GM21447 (cell line): Measurements from ENCODE around the gene OTP.

ENCODE experiments used
- ATAC-seq: cut with Tn5 transposase; IDR thresholded peaks from one replicate; pipeline ENCODE4 v1.9.1; 2021; ENCODE audit not compliant: unreplicated experiment

OTP gene

DNA sequence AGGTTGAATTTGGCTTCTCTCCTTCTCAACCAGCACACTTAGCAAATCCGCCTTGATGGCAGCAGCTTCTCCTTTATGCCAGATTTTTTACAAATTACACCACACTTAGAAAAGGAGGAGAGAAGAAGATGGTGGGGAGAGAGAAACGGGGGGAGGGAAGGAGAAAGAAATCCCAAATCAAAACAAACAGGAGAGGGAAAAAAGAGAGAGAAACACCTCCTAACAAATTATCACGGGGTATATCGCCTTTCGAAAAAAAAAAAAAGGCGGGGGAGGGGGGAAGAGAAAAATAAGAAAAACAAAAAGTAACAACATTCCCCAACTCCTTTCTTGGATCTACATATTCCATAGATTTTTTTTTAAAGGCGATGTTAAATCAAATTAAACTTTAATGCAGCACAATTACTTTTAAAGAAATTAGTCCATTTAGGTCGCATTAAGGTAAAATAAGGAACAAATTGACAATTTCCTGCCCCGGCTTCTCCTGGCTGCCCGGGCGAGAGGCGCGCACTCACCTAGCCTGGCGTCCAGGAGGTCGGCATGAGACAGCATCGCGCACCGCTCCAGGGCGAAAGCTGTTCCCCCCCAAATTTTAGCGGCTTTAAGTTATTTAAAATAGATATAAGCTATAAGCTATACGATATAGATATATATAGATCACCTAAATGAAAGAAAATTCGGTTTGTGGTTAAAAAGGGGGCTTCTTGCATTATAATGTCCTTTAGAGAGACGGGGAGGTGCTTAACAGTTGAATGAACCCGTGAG lies at the start of gene OTP:
Gene OTP (minus strand): TSS at position 716 of the 765 bp plus-strand sequence. CDS start 164 bp downstream, at position 552.
- ATAC-seq: no peak

DNA sequence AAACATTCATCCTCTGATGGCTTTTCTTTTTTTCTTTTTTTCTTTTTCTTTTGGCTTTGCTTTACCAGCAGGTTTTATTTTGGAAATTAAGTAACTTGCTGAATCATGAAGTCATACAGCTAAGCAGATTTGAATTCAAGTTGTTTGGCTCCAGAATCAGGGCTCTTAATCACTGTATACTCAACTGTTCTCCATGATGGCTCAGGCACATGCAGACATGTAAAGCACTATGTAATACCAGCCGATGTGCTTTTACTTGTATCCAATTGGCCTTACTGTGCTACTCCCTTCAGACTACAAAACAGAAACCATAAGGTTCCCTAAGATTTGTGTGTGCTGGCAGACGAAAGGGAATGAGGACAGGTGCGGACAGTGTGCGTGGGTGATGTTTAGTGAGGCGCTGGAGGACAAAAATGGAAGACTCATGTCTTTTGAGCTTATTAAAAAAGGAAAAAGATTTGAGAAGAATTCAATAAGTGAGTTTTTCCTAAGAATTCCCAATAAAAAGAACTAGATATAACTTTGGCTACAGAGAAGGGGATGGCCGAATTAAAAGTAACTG lies 44.7 kb upstream of the OTP start:
- no peak for ATAC-seq

DNA sequence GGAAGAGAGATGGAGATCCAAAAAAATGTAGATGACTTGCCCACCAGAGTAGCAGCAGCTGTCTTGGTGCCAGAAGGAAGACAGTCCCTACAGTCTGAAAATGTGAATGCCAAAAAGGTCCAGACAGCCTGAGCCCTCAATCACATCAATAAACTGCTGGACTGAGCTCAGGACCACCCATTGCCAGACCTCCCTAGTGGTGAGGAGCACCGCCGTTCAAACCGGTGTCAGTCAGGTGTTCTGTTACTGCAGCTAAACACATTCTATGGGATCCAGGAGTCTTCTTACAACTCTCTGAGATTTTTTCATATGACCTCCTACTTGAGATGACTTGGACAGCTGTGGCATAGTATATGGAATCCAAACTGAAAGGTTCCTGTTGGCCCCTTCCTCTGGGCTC lies 32.0 kb upstream of the OTP start:
- no peak for ATAC-seq

DNA sequence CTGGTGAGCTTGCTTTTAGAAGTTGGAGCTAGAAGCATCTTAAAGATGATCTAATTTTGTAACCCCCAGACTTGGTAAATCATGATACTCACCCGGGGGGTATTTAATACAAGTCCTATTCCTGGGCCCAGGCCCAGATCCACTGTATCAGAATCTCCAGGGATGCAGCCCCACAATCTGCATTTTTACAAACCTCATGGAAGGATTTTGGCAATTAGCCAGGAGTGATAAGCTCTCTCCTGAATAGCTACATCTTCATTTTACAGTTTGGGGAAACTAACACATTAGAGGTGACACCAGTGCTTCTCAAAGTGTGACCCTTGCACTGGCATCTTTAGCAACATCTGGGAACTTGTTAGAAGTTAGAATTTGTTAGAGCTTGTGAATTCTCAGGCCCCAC lies 31.2 kb upstream of the OTP start:
- ATAC-seq: no peak

DNA sequence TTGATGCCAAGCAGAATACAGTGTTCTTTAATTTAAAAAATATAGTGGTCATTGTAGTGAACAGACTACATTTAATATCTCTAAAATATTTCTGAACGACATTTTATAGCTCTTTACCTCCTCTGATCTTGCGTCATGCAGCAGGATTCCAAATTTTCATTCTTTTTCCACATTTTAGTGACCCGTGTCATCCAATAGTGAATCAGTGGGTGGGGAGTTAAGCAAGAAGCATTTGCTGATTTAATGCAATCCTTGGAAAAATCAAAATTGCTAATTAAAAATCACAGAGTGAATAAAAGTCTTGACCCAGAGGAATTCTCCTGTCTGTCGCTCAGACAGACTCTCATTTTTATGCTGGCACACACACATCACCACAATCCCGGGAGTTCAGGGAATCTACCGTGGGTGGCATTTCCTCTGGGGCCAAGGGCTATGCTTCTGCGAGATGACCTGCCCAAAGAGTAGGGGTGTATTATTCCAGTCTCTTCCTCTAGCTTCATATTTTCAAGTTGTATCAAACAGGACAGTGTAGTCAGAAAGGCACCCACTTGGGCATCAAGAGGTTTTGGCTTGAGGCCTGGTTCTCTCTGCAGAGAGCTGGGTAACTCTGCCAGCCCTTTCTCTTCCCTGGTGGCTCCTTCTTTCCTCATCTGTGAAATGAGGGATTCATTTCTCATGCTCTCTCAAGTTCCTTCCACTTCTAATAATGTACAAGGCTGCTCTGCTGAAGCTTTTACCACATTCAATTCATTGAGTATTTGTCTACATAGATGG lies 24.8 kb upstream of the OTP start:
- ATAC-seq: no peak

DNA sequence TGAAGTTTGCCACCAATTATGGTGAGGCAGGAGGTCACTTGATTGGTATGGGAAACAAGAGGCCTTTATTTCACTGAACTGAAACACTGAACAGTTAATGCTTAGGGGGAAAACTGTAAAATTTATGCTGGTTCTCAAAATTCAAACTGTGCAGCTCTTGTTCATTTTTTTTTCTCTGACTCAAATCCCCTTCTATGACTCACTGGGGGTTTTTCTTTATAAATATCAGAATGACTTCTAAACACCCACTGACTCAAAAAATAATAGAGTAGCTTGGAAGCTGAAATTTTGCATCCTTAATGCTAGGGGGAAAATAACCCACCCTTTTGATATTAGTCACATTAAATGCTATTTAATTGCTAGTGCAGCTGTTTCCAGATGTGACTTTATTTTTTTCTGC lies 24.1 kb upstream of the OTP start:
- no peak for ATAC-seq

DNA sequence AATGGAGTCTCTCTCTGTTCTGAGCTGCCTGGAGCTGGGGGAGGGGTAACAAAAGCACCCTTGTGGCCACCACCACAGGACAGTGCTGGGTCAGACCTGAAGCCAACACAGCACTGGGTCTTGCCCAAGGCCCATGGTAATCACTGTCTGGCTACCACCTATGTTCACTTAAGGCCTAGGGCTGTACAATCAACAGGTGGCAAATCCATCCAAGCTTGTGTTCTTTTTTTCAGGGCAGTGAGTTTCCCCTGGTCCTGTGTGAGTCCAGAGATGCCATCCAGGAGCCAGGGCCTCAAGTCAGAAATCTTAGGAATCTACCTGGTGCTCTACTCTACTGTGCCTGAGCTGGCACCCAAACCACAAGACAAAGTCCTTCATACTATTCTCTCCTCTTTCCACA lies 20.1 kb upstream of the OTP start:
- no peak for ATAC-seq

DNA sequence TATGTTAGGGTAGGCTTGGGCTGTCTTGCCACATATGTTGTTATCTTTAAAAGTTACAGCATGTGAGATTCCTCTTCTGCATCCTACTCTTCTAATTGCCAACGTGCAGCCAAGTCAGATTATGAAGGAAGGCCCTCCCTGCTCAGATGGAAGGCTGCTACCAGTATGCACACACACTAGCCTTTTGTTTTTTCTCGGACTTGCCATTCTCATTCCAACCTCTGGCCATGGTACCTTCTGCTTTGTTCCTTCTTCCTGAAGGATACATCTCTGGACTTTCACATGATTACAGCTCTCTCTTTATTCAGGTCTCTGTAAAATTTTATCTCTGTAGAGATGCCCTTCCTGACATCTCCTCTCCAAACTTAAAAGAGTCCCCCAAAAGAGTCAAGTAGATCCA lies 12.8 kb upstream of the OTP start:
- no peak for ATAC-seq

DNA sequence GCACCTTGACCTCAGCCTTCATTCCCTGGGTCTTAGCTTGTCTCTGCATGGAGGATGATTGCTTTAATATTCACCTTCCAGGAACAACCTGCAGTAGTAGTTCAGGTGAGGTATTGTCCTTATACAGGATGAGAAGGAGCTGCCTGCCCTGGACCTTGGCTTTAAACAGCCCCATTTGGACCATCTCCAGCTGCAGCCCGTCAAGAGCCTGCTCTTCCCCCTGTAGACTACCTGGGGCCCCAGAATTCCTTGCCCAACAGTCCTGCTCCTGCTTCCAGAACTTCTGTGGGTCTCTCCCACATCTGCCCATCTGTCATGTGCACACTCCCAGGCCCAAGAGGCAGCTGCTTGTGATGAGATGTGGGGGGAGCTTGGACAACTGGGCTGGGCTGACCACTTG lies 12.2 kb upstream of the OTP start:
- ATAC-seq: no peak

DNA sequence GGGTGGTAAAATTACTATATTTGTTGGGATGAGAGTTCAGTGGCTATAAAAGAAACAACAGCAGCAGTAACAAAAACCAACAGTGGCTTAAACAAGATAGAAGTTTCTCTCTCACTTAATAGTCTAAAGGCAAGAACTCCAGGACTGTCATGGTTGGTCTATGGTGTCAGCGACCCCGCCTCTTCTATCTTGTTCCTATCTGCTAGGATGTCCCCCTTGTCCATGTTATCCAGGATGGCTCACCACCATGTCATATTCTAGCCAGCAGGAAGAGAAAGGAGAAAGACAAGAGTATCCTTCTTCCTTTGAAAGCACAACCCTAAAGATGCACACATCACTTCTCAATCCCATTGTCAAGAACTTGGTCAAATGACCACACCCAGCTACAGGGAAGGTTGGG lies 11.3 kb upstream of the OTP start:
- ATAC-seq: no peak

DNA sequence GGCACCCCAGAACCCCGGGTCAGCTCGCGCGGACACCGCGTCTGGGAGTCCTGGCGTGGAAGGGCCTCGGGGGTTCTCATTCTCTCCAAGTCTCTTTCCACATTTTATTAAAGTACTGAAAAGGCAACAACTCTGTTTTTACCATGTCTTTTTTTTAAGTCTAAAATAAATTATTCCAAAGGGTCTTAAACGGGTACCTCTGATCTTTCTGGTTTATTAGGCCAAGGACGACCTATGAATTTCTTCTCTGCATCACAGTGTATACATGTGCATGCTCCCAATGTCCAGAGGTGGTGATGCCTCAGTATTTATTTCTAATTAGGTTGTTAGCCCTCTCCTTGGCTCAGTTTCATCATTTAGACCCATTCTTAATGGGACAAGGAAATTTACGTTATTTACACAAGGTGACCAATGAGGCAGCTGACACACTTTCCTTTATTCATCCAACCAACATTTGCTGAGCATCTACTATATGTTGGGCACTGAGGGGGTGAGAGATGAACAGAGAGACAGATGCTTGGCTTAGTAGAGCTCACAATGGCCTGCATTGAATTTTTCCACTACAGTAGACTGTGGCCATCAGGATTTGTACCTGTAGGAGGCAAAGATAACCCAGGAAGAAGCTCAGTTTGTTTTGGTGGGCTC lies 7.6 kb upstream of the OTP start:
- no peak for ATAC-seq

DNA sequence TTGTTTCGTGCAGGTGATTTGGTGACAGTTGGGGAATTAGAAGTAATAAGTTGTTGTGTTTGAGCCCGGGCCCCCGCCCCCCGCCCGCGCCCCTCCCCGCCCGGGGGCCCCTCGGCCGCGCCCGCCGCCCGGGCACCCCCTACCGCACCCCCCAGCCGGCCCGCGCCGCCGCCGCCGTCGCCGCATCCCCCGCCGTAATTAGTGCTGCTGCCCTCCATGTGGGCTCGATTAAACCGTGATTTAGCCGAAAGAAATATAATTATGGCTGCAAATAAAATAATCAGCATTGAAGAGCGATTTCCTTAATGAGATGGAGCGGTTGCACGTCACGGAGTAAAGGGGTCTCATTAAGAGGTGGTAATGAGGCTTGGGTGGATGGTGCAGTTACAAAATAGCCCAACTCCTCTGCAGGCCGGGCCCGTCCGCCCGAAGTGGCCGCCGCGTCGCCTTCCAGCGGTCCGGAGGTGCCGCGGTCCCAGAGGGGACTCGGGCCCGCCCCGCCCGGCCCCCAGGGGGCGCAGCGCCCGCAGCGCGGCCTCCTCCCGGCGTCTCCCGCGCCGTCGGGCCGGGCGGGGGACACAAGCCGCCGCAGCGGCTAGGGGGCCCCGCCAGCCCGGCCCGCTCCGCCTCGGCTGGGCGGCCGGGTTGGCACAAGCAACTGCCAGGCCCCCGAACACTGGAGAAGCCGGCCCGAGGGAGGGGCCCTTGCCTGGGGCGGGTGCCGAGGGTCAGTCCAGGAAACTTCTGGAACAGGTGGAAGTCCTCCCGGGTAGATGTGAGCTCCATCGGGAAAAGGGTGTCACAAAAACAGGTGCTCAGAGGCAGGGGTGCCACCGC lies 6.9 kb upstream of the OTP start:
- no peak for ATAC-seq

DNA sequence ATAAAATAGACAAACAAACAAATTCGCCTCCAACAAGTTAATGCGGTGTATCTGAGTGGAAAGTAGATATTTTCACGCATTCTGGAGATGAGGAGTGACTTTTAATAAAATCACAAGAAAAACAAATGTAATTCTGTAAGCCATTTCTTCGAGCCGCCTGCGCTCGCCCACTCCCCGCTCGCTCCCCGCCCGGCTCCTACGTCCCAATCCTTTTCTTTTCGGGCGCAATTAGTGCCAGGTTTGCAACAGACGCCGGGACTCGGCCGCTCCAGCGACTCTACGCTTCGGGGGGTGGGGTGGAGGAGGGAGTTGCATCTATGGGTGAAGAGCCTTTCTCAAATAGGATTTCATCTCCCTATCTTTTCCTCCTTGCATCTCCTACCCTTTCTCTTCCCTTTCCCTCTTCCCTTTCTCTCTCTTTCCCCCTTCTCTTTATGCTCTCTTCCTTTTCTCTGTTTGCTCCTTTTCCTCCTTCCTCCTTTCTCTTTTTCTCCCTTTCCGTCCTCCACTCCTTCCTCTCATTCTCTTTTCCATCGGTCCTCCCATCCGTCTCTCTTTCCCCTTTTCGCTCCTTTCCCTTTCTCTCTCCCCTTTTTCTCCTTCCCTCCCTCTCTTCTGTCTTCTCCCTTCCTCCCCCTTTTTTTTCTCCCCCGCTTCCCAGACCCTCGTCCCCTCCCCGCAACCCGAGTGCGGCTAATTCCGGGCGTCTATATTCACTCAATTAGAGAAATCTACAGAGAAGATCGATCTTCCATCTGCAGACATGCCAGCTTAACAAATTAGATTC lies 6.1 kb upstream of the OTP start:
- no peak for ATAC-seq

DNA sequence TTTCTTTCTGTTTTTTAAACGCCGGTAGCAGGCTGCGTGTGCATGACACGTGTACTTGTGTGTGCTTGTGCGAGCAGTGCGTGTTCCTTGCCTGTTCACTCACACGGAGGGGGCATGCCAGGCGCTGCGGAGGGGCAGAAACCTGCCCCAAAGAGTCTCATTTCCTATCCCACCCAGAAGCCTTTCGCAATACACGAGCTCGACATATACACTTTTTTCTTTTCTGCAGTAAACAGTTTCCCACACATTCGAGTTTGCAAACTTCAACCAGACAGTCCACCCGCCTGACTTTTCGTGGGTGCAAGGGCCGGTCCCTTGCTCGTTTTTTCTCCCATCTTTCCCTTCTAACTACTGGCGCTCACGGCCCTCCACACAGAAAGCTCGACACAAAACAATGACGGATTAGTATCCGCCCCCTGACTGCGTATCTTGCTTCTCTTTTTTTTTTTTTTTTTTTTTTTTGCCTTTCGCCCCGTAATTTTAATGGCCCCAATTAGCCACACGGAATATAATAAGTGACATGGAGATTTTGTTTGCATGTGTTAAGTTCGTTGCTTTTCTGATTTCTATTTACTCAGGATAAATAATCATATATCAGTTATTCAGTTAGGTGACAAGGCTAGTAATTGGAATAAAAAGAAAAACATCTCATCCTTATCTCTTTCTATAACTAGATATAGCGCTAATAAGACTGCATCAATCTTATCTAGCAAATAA lies 5.3 kb upstream of the OTP start:
- no peak for ATAC-seq

DNA sequence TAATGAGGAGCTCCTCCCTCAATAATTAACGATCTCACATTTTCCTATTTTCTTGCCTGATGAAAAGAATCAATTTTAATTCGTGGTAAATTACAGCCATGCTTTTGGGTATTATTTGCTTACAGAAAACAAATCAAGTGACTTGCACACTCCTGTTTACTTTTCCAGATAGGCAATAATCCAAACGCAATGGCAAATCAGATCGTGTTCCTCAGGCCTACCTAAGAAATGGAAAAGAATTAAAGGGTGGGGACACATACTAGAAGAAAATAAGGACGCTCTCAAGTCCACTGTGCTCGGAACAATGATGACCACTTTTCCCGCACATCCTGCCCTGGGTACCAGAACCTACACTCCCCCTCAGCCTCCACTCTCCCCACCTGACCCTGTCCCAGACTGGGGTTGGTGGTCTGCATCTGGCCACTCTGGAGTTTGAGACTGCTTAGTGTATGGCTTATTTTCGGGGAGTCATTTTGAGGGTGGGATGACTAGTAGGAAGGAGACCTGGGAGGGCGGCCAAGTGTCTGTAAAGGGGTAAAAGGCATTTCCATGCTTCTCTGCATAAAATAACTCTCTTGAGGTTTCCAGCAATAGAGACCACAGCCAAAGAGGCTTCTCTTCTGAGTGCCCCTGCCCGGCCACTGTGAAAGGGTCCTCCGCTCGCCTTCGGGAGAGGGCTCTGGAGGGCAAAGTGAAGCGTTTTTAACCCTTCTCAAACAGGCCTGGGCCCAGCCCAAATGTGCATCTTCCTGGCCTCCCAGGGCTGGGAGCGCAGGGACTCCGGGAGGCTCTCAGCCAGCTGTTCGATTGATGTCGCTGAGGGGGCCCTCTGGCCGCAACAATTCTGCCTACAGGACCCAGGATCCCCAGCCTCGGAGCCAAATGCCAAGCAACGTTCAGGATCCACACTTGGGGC lies 4.5 kb upstream of the OTP start:
- no peak for ATAC-seq

DNA sequence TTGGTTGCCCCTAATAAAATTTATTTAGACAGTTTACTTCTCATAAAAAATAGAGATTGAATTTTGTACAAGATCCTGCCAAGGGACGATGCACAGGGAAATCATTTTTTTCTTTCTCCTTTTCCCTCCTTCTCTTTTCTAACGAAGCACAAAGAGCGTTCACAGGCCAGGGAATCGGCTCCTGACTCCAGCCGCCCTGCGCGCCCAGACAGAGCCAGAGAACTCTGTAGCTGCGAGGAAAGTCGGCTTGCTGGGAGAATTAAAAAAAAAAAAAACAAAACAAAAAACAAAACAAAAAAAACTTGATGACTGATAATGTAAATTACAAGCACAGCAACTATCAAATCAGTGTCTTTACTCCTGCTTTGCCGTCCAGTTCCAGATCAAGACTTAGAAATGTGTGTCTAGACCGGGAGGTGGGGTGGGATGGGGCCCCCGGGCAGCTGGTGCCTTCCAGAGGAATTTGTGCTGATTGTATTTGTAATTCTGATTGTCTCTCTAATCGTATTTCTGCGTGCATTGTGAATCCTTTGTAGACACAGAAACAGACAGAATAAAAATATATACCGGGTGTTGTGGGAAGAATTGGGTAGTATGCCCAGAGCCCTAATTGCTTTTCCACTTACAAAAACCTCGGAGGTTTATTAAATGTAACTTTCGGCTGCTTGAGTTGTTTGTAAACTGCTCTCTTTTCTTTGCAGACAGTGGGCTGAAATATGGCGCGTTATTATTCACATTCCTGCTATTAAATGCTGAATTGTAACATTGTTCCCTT lies 3.6 kb upstream of the OTP start:
- ATAC-seq: no peak

DNA sequence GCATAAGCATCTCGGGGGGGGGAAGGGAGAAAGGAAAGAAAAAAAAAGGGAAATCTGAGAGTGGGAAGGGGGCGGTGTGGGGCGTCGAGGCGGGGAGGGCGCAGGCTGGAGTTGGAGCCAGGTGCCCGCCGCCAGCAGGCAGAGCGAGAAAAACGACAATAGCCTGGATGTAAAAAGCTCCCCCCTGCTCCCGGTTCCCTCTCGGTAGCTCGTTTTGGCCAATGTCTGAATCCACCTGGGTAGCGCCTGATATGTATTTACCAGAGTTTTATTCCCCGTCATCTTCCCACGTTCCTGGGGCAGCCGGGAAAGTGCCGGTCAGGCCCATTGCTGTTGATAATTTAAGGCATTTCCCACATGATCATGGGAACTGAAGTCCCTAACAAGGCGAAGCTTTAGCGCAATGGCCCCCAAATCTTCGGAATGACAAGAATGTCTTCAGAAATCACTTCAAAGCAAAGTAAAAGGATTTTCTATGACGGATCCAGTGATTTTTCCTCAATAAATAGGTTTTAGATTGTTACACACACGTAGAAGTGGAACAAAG lies 3.0 kb upstream of the OTP start:
- no peak for ATAC-seq
